A549 (cell line): ENCODE measurements around the gene CDK14. TPM values are rescaled to one million over a fixed set of nuclear protein-coding genes. Genes with fewer than 3 reads are reported as not detected.
"Not testable (repeated sequence)": the region's sequence is repeated elsewhere in the genome, so short reads cannot be mapped to it uniquely, and the experiment has no call there.

ENCODE experiments used
- ATAC-seq, 2 experiments: fragments of 200-7000 bp in 1 of 2; fragments of >200 bp in 1 of 2; cut with Nextera tagmentation in 1 of 2; cut with Tn5 transposase in 1 of 2; 3 replicates each; pipeline versions ENCODE4 v1.8.0 to v1.9.1; 2018 to 2020; ENCODE audit warnings: mild to moderate bottlenecking in 1 of 2, moderate library complexity in 1 of 2
- CTCF ChIA-PET: fragments of 300-600 bp; sonication (Branson Sonifier 250); formaldehyde crosslinking; extraction: SDS; loops from one replicate; lab custom pipeline; 2021; ENCODE audit warnings: antibody characterized with exemption, inconsistent platforms; lab: Yijun Ruan, JAX
- POLR2A ChIA-PET: fragments of 350-600 bp; formaldehyde crosslinking; extraction: SDS; loops from one replicate; lab custom pipeline; 2021; ENCODE audit warnings: antibody characterized with exemption, inconsistent platforms; lab: Yijun Ruan, JAX
- DNase-seq, 2 experiments: peaks; one replicate each; pipeline versions ENCODE4 v3.0.0 to v3.0.0-alpha.2; 2011 to 2016; ENCODE audit warnings: low read depth in 1 of 2, low spot score in 1 of 2
- FAIRE-seq: peaks from 2 replicates; lab custom pipeline; 2011; peaks lifted over from hg19 to GRCh38; lab: Jason Lieb, UNC
- H3K27ac ChIP-seq, 2 experiments: fragments of >200 bp; sonication (Bioruptor Twin); formaldehyde crosslinking; 3 replicates each; pipeline ENCODE4 v1.5.1; 2016 to 2017
- H3K4me1 ChIP-seq: fragments of >200 bp; sonication (Bioruptor Twin); formaldehyde crosslinking; 3 replicates; pipeline ENCODE4 v1.6.1; 2016
- H3K4me2 ChIP-seq: fragments of >200 bp; sonication (Bioruptor Twin); formaldehyde crosslinking; 3 replicates; pipeline ENCODE4 v1.6.1; 2016
- H3K4me3 ChIP-seq: fragments of >200 bp; sonication (Bioruptor Twin); formaldehyde crosslinking; 3 replicates; pipeline ENCODE4 v1.5.1; 2016
- H3K9me3 ChIP-seq: fragments of >200 bp; sonication (Bioruptor Twin); formaldehyde crosslinking; 3 replicates; pipeline ENCODE4 v1.6.1; 2016
- CEBPB ChIP-seq, 2 experiments: fragments of >200 bp in 1 of 2; sonication (Bioruptor Twin) in 1 of 2; formaldehyde crosslinking in 1 of 2; IDR thresholded peaks; 2 replicates each; pipeline ENCODE4 v1.6.1; 2012 to 2016
- FOSB ChIP-seq: fragments of 250-450 bp; sonication (Bioruptor Pico); IDR thresholded peaks from 2 replicates; pipeline ENCODE4 v1.5.0; 2020; ENCODE audit warnings: mild to moderate bottlenecking, moderate library complexity
- FOXS1 ChIP-seq: fragments of 250-450 bp; sonication (Bioruptor Pico); IDR thresholded peaks from 2 replicates; pipeline ENCODE4 v1.5.0; 2020; ENCODE audit warnings: mild to moderate bottlenecking, moderate library complexity
- GATA3 ChIP-seq: IDR thresholded peaks from 2 replicates; pipeline ENCODE4 v1.6.1; 2012; ENCODE audit warnings: borderline replicate concordance
- HEYL ChIP-seq: fragments of 250-450 bp; sonication (Bioruptor Pico); IDR thresholded peaks from 2 replicates; pipeline ENCODE4 v1.8.0; 2021; ENCODE audit warnings: mild to moderate bottlenecking, moderate library complexity
- KDM1A ChIP-seq: fragments of 200-600 bp; sonication (generic); IDR thresholded peaks from 2 replicates; pipeline ENCODE4 v1.6.1; 2016; ENCODE audit warnings: low read depth, mild to moderate bottlenecking
- KDM5A ChIP-seq: fragments of 200-600 bp; sonication (generic); IDR thresholded peaks from 2 replicates; pipeline ENCODE4 v1.6.1; 2016; ENCODE audit warnings: antibody characterized with exemption, mild to moderate bottlenecking
- MAFK ChIP-seq: fragments of 450-650 bp; IDR thresholded peaks from 2 replicates; pipeline ENCODE4 v1.6.1; 2014; ENCODE audit not compliant: partially characterized antibody
- MYC ChIP-seq: IDR thresholded peaks from 2 replicates; pipeline ENCODE4 v1.6.1; 2012; ENCODE audit warnings: mild to moderate bottlenecking, inconsistent platforms, low read length, improper control_type of control experiment, borderline replicate concordance
- NPAS2 ChIP-seq: fragments of 250-450 bp; sonication (Bioruptor Pico); IDR thresholded peaks from 2 replicates; pipeline ENCODE4 v1.8.0; 2022; ENCODE audit warnings: mild to moderate bottlenecking, moderate library complexity, borderline replicate concordance
- POLR2A ChIP-seq: IDR thresholded peaks from 2 replicates; pipeline ENCODE4 v1.6.1; 2012; ENCODE audit warnings: mild to moderate bottlenecking, low read length
- RAD21 ChIP-seq, 2 experiments: fragments of >200 bp in 1 of 2; sonication (Bioruptor Twin) in 1 of 2; formaldehyde crosslinking in 1 of 2; IDR thresholded peaks in 1 of 2; conservative IDR thresholded peaks in 1 of 2; 2 replicates in 1 of 2; 3 replicates in 1 of 2; pipeline ENCODE4 v1.6.1; 2012 to 2018; ENCODE audit warnings: inconsistent platforms in 1 of 2
- RFX5 ChIP-seq: fragments of 450-650 bp; IDR thresholded peaks from 2 replicates; pipeline ENCODE4 v1.7.1; 2014; ENCODE audit warnings: antibody characterized with exemption, mild to moderate bottlenecking, moderate library complexity
- RNF2 ChIP-seq: fragments of 200-600 bp; sonication (generic); IDR thresholded peaks from 2 replicates; pipeline ENCODE4 v1.6.1; 2016; ENCODE audit warnings: low read depth, mild to moderate bottlenecking, antibody characterized with exemption, moderate library complexity, borderline replicate concordance
- SMC3 ChIP-seq: fragments of >200 bp; sonication (Bioruptor Twin); formaldehyde crosslinking; IDR thresholded peaks from 3 replicates; pipeline ENCODE4 v1.6.1; 2018; ENCODE audit warnings: inconsistent platforms
- TP53 ChIP-seq: fragments of 250-450 bp; sonication (Bioruptor Pico); IDR thresholded peaks from 2 replicates; pipeline ENCODE4 v1.5.0; 2021; ENCODE audit warnings: mild to moderate bottlenecking, moderate library complexity
- WGBS: methylation state at CpG from one replicate; pipeline ENCODE4 v1.1.6; 2017; ENCODE audit errors: missing lambda C conversion rate; 5-methylcytosine and 5-hydroxymethylcytosine counted together
- polyA plus RNA-seq, 4 experiments: library from polyadenylated mRNA; depleted of rRNA in 3 of 4; stranded (reverse); fragments of >200 nt; fragmentation: RNase III in 1 of 4; extraction: RNeasy Plus Mini Kit Qiagen cat#74134 plus additional on column Dnase treatment in 1 of 4; gene quantifications; 2 replicates in 3 of 4; 3 replicates in 1 of 4; pipeline ENCODE4 v1.2.3, GENCODE V29; 2011 to 2017
- TF ChIP-seq, protein P1 (sequence below): fragments of >200 bp; sonication (Bioruptor Twin); formaldehyde crosslinking; IDR thresholded peaks from 2 replicates; pipeline ENCODE4 v1.6.1; 2016
- TF ChIP-seq, protein P2 (sequence below): fragments of >200 bp; sonication (Bioruptor Twin); formaldehyde crosslinking; IDR thresholded peaks from 3 replicates; pipeline ENCODE4 v1.5.1; 2016
- TF ChIP-seq, protein P3 (sequence below): IDR thresholded peaks from 2 replicates; pipeline ENCODE4 v1.6.1; 2012
- TF ChIP-seq, protein P4 (sequence below): fragments of 250-450 bp; sonication (Bioruptor Pico); IDR thresholded peaks from 2 replicates; pipeline ENCODE4 v1.5.0; 2020; ENCODE audit warnings: low read depth, mild to moderate bottlenecking, moderate library complexity

The CDK14 gene
- polyA plus RNA-seq, 2 of the 4 experiments (the other 2 are of a cell fraction) = 0.21 to 0.23 TPM

GRCh38 chr7:90752051-90752450, 155.9 kb downstream of the CDK14 start (continued):
- TF ChIP-seq RFX5 (no peak), POLR2A (no peak), MYC (no peak), HEYL (CRISPR knock-in tag) (no peak)
- TF ChIP-seq, protein P1, sequence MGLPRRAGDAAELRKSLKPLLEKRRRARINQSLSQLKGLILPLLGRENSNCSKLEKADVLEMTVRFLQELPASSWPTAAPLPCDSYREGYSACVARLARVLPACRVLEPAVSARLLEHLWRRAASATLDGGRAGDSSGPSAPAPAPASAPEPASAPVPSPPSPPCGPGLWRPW = no peak

DNA sequence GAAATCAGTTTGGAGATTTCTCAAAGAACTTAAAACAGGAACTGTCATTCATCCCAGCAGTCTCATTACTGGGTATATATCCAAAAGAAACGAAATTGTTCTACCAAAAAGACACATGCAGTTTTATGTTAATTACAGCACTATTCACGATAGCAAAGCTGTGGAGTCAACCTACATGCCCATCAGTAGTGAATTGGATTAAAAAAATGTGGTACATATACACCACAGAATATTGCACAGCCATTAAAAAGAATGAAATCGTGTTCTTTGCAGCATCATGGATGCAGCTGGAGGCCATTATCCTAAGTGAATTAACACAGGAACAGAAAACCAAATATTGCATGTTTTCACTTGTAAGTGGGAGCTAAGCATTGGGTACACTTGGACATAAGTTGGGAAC, 158.9 kb downstream of the CDK14 start:
- FAIRE-seq = no peak
- POLR2A ChIA-PET = no interaction called here

GRCh38 chr7:90756366-90756765, 160.2 kb downstream of the CDK14 start:
- no peak overlapping the region for H3K27ac ChIP-seq
- FAIRE-seq = no peak
- no peaks in the 10 kb centered on the region for H3K4me1 ChIP-seq
- no peak overlapping the region for H3K4me2 ChIP-seq
- H3K9me3 ChIP-seq = no peaks in the 10 kb centered on the region
- CTCF ChIA-PET = interaction anchor here (0.9 kb wide), 1 partner anchor 43 kb away, joined by 5 read pairs; no protein-coding TSS in a partner anchor
- TF ChIP-seq, protein P2, sequence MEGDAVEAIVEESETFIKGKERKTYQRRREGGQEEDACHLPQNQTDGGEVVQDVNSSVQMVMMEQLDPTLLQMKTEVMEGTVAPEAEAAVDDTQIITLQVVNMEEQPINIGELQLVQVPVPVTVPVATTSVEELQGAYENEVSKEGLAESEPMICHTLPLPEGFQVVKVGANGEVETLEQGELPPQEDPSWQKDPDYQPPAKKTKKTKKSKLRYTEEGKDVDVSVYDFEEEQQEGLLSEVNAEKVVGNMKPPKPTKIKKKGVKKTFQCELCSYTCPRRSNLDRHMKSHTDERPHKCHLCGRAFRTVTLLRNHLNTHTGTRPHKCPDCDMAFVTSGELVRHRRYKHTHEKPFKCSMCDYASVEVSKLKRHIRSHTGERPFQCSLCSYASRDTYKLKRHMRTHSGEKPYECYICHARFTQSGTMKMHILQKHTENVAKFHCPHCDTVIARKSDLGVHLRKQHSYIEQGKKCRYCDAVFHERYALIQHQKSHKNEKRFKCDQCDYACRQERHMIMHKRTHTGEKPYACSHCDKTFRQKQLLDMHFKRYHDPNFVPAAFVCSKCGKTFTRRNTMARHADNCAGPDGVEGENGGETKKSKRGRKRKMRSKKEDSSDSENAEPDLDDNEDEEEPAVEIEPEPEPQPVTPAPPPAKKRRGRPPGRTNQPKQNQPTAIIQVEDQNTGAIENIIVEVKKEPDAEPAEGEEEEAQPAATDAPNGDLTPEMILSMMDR = no peak
- TF ChIP-seq, protein P3, sequence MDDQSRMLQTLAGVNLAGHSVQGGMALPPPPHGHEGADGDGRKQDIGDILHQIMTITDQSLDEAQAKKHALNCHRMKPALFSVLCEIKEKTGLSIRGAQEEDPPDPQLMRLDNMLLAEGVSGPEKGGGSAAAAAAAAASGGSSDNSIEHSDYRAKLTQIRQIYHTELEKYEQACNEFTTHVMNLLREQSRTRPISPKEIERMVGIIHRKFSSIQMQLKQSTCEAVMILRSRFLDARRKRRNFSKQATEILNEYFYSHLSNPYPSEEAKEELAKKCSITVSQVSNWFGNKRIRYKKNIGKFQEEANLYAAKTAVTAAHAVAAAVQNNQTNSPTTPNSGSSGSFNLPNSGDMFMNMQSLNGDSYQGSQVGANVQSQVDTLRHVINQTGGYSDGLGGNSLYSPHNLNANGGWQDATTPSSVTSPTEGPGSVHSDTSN = no peak
- TF ChIP-seq MAFK = no peak
- no peak for TF ChIP-seq RAD21 (conservative IDR thresholded peaks at IDR 0.05 in 1 of 2, IDR thresholded peaks at IDR 0.05 in 1 of 2)
- no peak for TF ChIP-seq GATA3
- TF ChIP-seq, all 56 proteins: peak for 0
- POLR2A ChIA-PET = no interaction called here
- H3K4me3 ChIP-seq = no peak overlapping the region
- 3% methylated on average over 1 of the region's 1 CpG for WGBS
- DNase-seq = no peak
- ATAC-seq = no peak

More for the DNA sequence above, 158.9 kb downstream of the CDK14 start:
- no peaks in the 10 kb centered on the region for H3K9me3 ChIP-seq
- DNase-seq (no peak), ATAC-seq (no peak)
- no peak overlapping the region for H3K27ac ChIP-seq
- H3K4me3 ChIP-seq = no peak overlapping the region
- CTCF ChIA-PET = no interaction called here
- H3K4me2 ChIP-seq = no peak overlapping the region
- WGBS = 2% methylated on average over 3 of the region's 3 CpGs
- no peaks in the 10 kb centered on the region for H3K4me1 ChIP-seq
- TF ChIP-seq TP53 (CRISPR knock-in tag) (no peak), NPAS2 (CRISPR knock-in tag) (no peak), SMC3 (no peak), RAD21 (conservative IDR thresholded peaks at IDR 0.05 in 1 of 2, IDR thresholded peaks at IDR 0.05 in 1 of 2) (no peak), FOSB (CRISPR knock-in tag) (no peak), MAFK (no peak), KDM1A (no peak), FOXS1 (no peak), CEBPB (IDR thresholded peaks at IDR 0.05) (no peak), KDM5A (no peak), RNF2 (no peak)
- TF ChIP-seq, protein P4, sequence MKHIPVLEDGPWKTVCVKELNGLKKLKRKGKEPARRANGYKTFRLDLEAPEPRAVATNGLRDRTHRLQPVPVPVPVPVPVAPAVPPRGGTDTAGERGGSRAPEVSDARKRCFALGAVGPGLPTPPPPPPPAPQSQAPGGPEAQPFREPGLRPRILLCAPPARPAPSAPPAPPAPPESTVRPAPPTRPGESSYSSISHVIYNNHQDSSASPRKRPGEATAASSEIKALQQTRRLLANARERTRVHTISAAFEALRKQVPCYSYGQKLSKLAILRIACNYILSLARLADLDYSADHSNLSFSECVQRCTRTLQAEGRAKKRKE (CRISPR knock-in tag) = no peak

DNA sequence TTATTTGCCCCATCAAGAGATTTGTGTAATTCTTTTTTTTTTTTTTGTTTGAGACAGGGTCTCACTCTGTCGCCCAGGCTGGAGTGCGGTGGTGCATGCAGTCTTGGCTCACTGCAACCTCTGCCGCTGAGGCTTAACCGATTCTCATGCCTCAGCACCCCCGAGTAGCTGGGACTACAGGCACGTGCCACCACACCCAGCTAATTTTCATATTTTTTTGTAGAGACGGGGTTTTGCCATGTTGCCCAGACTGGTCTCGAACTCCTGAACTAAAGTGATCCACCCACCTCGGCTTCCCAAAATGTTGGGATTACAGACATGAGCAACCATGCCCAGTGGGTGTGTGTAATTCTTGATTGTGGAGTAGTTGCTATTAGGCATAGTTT, 161.4 kb downstream of the CDK14 start:
- H3K4me1 ChIP-seq, POLR2A ChIA-PET, H3K27ac ChIP-seq, H3K4me3 ChIP-seq, ATAC-seq, H3K4me2 ChIP-seq, H3K9me3 ChIP-seq, FAIRE-seq, DNase-seq: not testable (repeated sequence)
- WGBS = 33% methylated on average over 9 of the region's 9 CpGs
- CTCF ChIA-PET = interaction anchor here (0.7 to 0.9 kb wide), 2 partner anchors 9 to 22 kb away, joined by 3 read pairs; no protein-coding TSS in a partner anchor
